ENCODE results near the gene PSPN.

GRCh38 chr19:6412061-6412446 lies 36.3 kb upstream of the PSPN start:
- TF ChIP-seq CTCF (IDR thresholded peaks at IDR 0.05) = no peak
- no peak for TF ChIP-seq POLR2A (IDR thresholded peaks at IDR 0.05)
